OCI-LY1 (cell line): ENCODE results near the gene C1QTNF2.

Experiments
- H2AFZ ChIP-seq: fragments of 200-600 bp; sonication (generic), shearing (Covaris generic); 2 replicates; pipeline ENCODE4 v1.6.0; 2014; ENCODE audit warnings: antibody characterized with exemption, mild to moderate bottlenecking, low read length
- H3F3A ChIP-seq: fragments of 200-600 bp; sonication (generic), shearing (Covaris generic); 2 replicates; pipeline ENCODE4 v1.6.0; 2014; ENCODE audit warnings: mild to moderate bottlenecking, antibody characterized with exemption, low read length, moderate library complexity; ENCODE audit not compliant: insufficient read depth
- H3K27ac ChIP-seq: fragments of 200-600 bp; sonication (generic); 2 replicates; pipeline ENCODE4 v1.5.1; 2014; ENCODE audit warnings: low read length, mixed run types, mild to moderate bottlenecking, low read depth; ENCODE audit not compliant: poor library complexity, severe bottlenecking
- H3K27me3 ChIP-seq: fragments of 200-600 bp; sonication (generic); 2 replicates; pipeline ENCODE4 v1.6.0; 2014; ENCODE audit warnings: antibody characterized with exemption, mild to moderate bottlenecking, low read length, moderate library complexity; ENCODE audit not compliant: insufficient read depth
- H3K36me3 ChIP-seq: fragments of 200-600 bp; sonication (generic); 2 replicates; pipeline ENCODE4 v1.6.1; 2014; ENCODE audit warnings: mild to moderate bottlenecking, antibody characterized with exemption, low read length, moderate library complexity, mixed read lengths; ENCODE audit not compliant: insufficient read depth
- H3K4me1 ChIP-seq: fragments of 200-600 bp; sonication (generic); 2 replicates; pipeline ENCODE4 v1.5.1; 2014; ENCODE audit warnings: mild to moderate bottlenecking, low read length, moderate library complexity; ENCODE audit not compliant: insufficient read depth, severe bottlenecking
- H3K4me2 ChIP-seq: fragments of 200-600 bp; sonication (generic), shearing (Covaris generic); 2 replicates; pipeline ENCODE4 v1.6.1; 2014; ENCODE audit warnings: low read length
- H3K4me3 ChIP-seq: fragments of 200-600 bp; sonication (generic); 2 replicates; pipeline ENCODE4 v1.5.1; 2014; ENCODE audit warnings: low read length, low read depth, mild to moderate bottlenecking, mixed read lengths; ENCODE audit not compliant: poor library complexity, severe bottlenecking
- H3K79me2 ChIP-seq: fragments of 200-600 bp; shearing (Covaris generic); 2 replicates; pipeline ENCODE4 v1.6.1; 2016; ENCODE audit warnings: mixed run types, low read length, mixed read lengths; ENCODE audit not compliant: insufficient read depth
- H3K9ac ChIP-seq: fragments of 200-600 bp; sonication (generic), shearing (Covaris generic); 2 replicates; pipeline ENCODE4 v1.6.1; 2014; ENCODE audit warnings: mild to moderate bottlenecking, low read length, mixed read lengths
- H3K9me2 ChIP-seq: fragments of 200-600 bp; sonication (generic), shearing (Covaris generic); 2 replicates; pipeline ENCODE4 v1.6.1; 2014; ENCODE audit warnings: low read depth, mild to moderate bottlenecking, low read length, mixed read lengths
- H3K9me3 ChIP-seq: fragments of 200-600 bp; shearing (Covaris generic); 2 replicates; pipeline ENCODE4 v1.6.1; 2014; ENCODE audit warnings: low read length, mixed read lengths
- H4K20me1 ChIP-seq: fragments of 200-600 bp; sonication (generic), shearing (Covaris generic); 2 replicates; pipeline ENCODE4 v1.6.0; 2016; ENCODE audit warnings: mild to moderate bottlenecking, low read length; ENCODE audit not compliant: insufficient read depth
- CTCF ChIP-seq: fragments of 200-600 bp; sonication (generic), shearing (Covaris generic); IDR thresholded peaks from 2 replicates; pipeline ENCODE4 v1.5.1; 2017; ENCODE audit warnings: mild to moderate bottlenecking, antibody characterized with exemption, low read length, moderate library complexity, mixed read lengths
- EZH2 ChIP-seq: fragments of 200-600 bp; sonication (generic), shearing (Covaris generic); IDR thresholded peaks from 2 replicates; pipeline ENCODE4 v1.8.0; 2017; ENCODE audit warnings: borderline replicate concordance, mixed run types, mild to moderate bottlenecking, antibody characterized with exemption, low read length, moderate library complexity, mixed read lengths

Gene C1QTNF2

DNA sequence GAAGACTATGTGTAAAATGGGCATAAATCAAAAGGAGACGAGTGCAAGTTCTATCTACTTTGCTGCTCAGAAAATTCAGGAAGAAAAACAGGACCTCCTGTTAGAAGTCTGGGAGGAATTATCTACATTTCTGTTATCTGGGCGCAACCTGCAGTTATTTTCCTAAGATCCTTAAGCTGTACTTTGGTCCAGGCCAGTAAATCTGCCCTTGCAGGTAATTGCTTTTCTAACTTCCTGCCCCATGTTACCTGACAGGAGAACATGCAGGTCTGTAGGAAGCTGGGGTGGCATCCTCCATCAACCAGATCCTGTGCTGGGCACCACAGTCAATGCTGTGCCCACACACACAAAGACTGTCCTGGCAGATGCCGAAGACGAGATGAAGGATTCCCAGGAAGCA lies 63.7 kb downstream of the C1QTNF2 start:
- Histone ChIP-seq H3K9ac (no peak overlapping the region), H3K4me2 (no peak overlapping the region), H4K20me1 (no peaks in the 10 kb centered on the region), H3F3A (no peaks in the 10 kb centered on the region), H3K4me3 (no peak overlapping the region), H3K4me1 (no peaks in the 10 kb centered on the region), H3K27me3 (no peaks in the 10 kb centered on the region), H3K79me2 (no peaks in the 10 kb centered on the region), H3K9me2 (no peaks in the 10 kb centered on the region), H3K36me3 (no peaks in the 10 kb centered on the region), H2AFZ (no peak overlapping the region), H3K27ac (no peak overlapping the region), H3K9me3 (no peaks in the 10 kb centered on the region)
- TF ChIP-seq EZH2, result no peak
- no peak for TF ChIP-seq CTCF

GRCh38 chr5:160305319-160305718 lies 65.1 kb downstream of the C1QTNF2 start:
- H3K4me1 ChIP-seq, result no peaks in the 10 kb centered on the region
- no peaks in the 10 kb centered on the region for H3K27me3 ChIP-seq
- no peaks in the 10 kb centered on the region for H3K36me3 ChIP-seq
- no peak overlapping the region for H2AFZ ChIP-seq
- no peak overlapping the region for H3K27ac ChIP-seq
- no peaks in the 10 kb centered on the region for H3K79me2 ChIP-seq
- no peak overlapping the region for H3K4me2 ChIP-seq
- H3K9ac ChIP-seq, result no peak overlapping the region
- no peaks in the 10 kb centered on the region for H4K20me1 ChIP-seq
- H3K4me3 ChIP-seq, result no peak overlapping the region
- no peaks in the 10 kb centered on the region for H3K9me3 ChIP-seq
- TF ChIP-seq EZH2 (no peak), CTCF (no peak)
- H3K9me2 ChIP-seq, result no peaks in the 10 kb centered on the region
- H3F3A ChIP-seq, result no peaks in the 10 kb centered on the region

- no peaks in the 10 kb centered on the region for H4K20me1 ChIP-seq
- TF ChIP-seq CTCF, result no peak
- TF ChIP-seq EZH2, result no peak
- no peaks in the 10 kb centered on the region for H3F3A ChIP-seq
- H3K27me3 ChIP-seq, result no peaks in the 10 kb centered on the region
- H3K4me2 ChIP-seq, result no peak overlapping the region
- no peaks in the 10 kb centered on the region for H3K4me1 ChIP-seq
- H3K27ac ChIP-seq, result no peak overlapping the region
- no peaks in the 10 kb centered on the region for H3K79me2 ChIP-seq
- no peak overlapping the region for H3K4me3 ChIP-seq
- no peaks in the 10 kb centered on the region for H3K9me3 ChIP-seq
- H3K9ac ChIP-seq, result no peak overlapping the region
- H2AFZ ChIP-seq, result no peak overlapping the region
- H3K36me3 ChIP-seq, result no peaks in the 10 kb centered on the region
- no peaks in the 10 kb centered on the region for H3K9me2 ChIP-seq
These were observed 66.7 kb downstream of the C1QTNF2 start for GRCh38 chr5:160303690-160304089.
